ENCODE data around the gene RND1.

Gene RND1

GRCh38 chr12:48826209-48826855 is 39.3 kb downstream of the RND1 start:
- DNase-seq = no peak

DNA sequence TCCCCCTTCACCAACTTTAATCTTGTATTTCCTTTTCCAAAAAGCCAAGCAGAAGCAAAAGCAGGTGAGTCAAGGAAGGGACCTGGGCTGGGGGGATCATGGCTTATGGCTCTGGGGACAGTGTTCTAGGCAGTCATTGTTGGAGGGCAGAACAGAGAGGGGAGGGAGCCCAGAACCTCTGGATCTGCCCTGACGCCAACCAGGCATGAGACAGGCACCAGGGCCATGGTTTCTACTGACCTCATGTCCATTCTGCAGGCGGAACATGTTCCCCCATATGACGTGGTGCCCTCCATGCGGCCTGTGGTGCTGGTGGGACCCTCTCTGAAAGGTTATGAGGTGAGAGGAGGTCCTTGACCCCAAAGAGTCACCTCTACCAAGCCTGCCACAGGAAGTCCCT is 40.8 kb downstream of the RND1 start:
- DNase-seq = no peak

DNA sequence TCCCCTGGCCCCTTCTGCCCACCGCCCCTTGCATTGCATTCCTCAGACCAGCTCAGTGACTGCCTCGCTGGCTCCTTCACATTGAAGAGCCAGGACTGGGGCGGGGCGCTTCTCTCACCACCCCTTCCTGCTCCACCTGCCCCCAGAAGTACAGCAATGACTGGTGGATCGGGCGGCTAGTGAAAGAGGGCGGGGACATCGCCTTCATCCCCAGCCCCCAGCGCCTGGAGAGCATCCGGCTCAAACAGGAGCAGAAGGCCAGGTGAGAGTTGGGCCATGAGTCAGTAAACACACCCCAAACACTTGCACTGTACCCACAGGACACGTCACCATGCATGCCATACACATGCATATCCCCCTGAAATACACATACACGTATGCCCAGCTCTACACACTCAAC is 41.6 kb downstream of the RND1 start:
- DNase-seq = no peak

- DNase-seq = no peak
Measured at GRCh38 chr12:48823281-48823680, 42.4 kb downstream of the RND1 start.

- no peak for DNase-seq
Measured at GRCh38 chr12:48822711-48823110, 43.0 kb downstream of the RND1 start.

GRCh38 chr12:48822139-48822538 is 43.5 kb downstream of the RND1 start:
- no peak for DNase-seq

- no peak for DNase-seq
Measured at GRCh38 chr12:48819986-48820725, 45.5 kb downstream of the RND1 start.

GRCh38 chr12:48818831-48819590 is 46.7 kb downstream of the RND1 start:
- no peak for DNase-seq

DNA sequence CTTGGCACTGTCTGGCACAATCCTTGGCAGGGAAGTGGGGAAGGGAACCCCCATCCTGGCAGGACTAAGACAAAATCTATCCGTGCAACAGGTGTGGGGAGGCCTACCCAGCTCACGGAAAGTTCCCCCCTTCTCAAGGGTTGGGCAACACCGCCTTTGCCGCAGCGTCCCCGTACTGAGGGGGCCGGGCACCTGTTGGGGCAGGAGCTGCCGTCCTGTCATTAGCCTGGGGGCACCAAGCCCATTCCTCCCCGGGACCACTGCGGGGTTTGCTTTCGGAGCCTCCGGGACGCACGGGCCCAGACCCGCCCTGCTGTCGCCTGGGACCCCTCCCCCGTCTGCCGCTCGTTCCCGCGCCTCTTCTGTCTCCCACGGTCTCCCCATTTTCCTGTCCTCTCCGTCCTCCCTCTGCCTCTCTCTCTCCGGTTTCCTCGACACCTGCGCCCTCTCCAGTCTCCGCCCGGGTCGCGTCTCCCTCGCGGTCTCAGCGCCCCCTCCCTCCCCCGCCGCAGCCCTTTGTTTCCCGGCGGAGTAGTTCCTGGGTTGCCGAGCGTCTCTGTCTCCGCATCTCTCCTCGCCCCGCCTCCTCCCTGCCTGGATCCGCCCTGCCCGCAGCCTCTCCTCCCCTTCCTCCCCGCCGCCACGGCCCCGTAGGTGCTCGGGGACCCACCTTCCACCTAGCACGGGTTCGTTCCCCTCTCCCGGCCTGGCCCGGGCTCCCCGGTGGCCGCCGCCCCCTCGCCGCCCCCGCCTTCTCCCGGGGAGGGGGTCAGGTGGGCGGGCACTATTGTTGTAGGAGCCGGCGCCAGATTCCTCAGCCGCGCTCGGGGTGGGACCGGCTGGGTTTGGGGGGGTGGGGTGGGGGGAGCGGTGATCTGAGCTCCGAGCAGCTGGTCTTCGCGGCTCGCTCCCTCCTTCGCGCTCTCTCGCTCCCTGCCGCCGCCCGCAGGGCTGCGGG is 47.5 kb downstream of the RND1 start, which contains the start of gene CACNB3:
CACNB3 (plus strand) TSS at position 624 of the 958 bp plus-strand sequence. CDS start 434 bp downstream, outside the sequence.
- DNase-seq = peak; percentile 75

DNA sequence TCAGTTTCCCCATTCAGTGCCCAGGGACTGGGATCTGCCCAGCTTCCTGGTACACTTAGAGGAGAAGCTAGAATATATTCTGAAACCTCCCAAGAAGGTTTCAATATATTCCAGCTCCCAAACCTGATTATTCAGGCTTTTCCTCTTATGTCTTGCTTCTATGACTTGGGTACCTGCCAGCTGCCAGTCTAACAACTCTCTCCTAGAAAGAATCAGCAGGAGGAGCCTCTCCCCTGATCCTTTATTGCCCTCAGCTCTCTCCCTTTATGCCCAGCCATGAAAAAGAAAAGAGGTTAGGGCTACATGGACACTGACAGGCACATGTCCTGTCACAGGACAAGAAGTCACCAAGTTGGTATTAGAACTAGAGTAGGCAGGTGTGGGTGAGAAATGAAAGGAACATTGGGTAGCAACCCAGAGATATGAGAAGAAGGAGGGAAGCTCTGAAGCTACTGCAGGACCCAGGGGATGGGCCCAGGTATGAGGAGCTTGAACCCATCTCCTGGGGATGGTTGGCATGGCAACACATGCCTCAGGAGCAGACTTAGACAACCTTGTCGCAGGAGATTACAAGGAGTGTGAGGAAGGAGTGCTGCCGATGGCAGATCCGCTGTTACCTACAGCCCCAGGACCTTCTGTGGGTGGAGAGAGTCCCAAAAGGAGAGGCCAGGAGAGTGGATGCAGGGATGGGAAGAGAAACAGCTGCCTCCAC is 49.4 kb downstream of the RND1 start:
- no peak for DNase-seq

GRCh38 chr12:48815126-48816110 is 50.3 kb downstream of the RND1 start:
- DNase-seq = peak; percentile 71

DNA sequence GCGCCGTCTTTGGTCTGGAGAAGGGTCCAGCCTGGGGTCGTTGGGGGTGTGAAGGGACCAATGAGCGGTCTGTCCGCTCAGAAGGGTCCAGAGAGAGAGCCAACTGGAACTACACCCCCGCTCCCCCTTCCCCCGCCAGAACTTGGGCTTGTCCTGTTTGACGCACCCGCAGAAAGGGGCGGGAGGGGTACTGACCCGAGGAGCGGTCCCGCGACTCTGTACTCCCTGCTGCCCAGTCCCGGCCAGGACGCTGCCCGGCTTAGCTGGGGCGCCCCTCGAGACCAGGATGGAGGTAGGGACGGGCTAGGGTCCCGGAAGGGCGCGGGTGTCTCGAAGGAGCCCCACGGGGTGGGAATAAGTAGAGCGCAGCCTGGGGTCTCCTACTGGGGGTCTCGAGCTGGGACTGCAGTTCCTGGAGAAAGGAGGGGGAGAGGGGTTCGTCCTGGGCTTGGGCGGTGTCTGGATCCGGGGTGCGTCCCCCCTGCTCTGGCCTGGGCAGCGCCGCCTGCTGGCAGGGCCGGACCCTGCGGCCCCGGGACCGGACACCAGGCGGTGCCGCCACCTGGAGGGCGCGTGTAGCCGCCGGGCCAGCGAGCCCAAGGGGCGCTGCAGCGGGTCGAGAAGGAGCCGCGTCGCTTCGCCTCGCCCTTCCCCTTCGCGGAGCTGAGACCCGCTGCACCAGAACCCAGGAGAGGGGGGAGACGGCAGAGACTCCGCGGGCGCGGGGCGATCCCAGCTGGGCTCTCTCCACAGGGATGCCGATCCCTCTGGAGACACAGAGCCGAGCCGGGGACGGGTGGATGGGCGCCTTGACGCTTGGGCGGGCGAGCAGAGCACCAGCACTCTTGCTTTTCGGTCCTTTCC is 51.2 kb downstream of the RND1 start:
- DNase-seq = peak; percentile 28

DNA sequence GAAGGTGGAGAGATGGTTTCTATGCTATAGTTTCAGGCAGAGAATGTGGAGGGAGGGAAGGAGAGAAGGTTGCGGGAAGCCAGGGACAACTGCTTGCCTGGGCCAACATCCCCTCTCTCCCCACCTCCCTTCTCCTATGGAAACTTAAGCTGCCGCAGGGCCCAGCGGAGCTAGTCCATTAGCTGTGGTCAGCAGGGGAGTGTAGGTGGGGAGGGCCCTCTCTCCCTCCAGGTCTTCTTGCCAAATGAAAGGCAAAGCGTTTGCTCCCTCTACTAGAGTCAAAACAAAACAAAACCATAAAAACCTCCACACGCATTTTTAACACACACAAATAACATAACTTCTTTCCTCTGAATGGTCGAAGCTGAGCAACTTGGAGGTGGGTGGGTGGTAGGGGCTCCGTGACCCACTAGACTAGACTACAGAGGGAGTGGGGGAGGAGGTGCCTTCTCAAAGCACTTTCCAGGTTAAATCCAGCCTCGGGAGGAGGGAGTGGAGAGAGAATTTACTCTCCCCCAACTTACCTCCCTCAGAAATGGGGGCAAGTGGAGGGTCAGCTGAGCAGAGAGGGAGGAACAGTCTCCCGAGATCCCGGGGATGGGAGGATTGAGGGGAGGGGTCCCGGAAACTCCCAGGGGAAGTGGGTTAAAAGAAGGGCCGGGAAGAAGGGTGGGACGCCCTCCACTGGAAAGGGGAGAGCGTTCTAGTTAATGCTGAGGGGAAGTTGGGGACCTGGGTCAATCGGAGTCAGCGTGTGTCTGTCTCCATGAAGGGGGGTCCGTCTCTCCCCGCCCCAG is 52.0 kb downstream of the RND1 start:
- no peak for DNase-seq

DNA sequence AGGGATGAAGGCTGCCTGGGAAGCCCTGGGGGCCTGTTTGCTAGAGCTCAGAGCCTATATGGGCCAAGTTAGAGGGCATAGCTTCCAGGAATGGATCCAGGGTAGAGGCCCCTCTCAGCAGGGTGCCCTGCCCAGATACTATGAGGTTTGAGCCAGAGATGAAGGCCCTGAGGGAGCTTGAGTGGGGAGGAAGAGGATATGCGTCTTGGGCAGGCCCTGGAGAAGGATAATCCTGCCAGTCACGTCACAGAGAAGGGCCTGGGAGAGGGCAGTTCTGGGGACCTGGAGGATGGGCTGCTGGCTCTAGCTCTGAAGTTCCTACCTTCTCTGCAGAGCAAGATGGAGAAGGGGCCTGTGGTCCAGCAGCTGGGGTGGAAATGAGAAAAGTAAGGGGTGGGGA is 53.3 kb downstream of the RND1 start:
- no peak for DNase-seq

DNA sequence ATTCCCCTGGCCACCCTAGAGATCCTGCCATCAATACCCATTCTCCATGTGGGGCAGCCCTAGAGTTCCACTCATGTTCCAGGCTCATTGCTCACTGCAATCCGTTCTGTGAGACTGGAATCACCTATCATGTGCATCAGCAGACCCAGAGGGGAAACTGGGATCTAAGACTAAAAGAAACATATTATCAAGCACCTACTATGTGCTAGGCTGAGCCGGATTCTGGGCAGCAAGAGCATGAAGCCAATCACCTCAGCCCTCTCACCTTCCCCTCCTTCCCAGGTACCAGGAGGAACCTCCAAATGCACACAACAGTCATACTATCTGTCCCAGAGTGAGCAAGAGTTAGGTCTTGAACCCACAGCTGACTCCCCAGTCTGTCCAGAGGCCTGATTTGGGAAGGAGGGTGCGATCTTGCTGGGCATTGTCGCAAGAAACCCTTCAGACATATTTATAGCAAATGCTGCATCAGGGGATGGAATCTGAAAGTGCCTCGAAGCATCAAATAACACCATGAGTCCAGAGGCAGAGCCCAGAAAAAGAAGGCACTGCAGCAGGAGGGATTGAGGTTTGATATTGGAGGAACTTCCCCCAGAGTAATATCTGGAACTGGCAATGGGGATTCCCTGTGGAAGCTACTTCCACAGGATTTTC is 54.1 kb downstream of the RND1 start:
- DNase-seq = no peak

GRCh38 chr12:48810903-48811431 is 54.7 kb downstream of the RND1 start:
- DNase-seq = no peak

DNA sequence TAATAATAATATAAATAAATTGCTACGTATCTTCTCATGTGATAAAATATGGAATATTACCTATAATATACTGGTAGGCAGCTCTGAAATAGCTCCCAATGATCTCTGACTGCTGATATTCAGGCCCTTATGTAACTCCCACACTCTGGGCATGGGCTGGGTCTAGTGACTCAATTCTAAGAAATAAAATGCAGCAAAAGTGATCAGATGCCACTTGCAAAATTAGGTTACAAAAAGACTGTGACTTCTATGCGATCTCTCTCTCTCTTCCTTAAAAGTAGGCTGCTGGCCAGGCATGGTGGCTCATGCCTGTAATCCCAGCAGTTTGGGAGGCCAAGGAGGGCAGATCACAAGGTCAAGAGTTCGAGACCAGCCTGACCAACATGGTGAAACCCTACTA is 57.7 kb downstream of the RND1 start:
- no peak for DNase-seq
